SH-SY5Y (cell line): Measurements from ENCODE around the gene TGFB2.

ENCODE experiments used
- GATA2 ChIP-seq: IDR thresholded peaks from 2 replicates; pipeline ENCODE4 v1.6.1; 2011; ENCODE audit warnings: mild to moderate bottlenecking, low read depth, low read length
- GATA3 ChIP-seq: IDR thresholded peaks from 2 replicates; pipeline ENCODE4 v1.6.1; 2011; ENCODE audit warnings: low read depth, mild to moderate bottlenecking, low read length, moderate library complexity

- TF ChIP-seq GATA2: no peak
- TF ChIP-seq GATA3: 0 out of 2 replicates have a peak, but pooled peaks have one; percentile 31
These were observed 130.1 kb downstream of the TGFB2 start for GRCh38 chr1:218475275-218475674.
